ENCODE data around the gene MTUS2. TPM values are rescaled to one million over a fixed set of nuclear protein-coding genes. Genes with fewer than 3 reads are reported as not detected.

MTUS2 gene
- total RNA-seq, 4 donors from 2014 or later, result 0.16 to 0.75 (median 0.24) TPM

GRCh38 chr13:29396446-29396845, 576.3 kb downstream of the MTUS2 start:
- 73 to 85% methylated on average over 2 of the region's 2 CpGs for WGBS, 2 donors (ENCODE audit: low coverage in 1 of 2)
- Histone ChIP-seq H3K27me3 (peaks cover 3% of the 10 kb centered on the region), H3K27ac (no peak overlapping the region), H3K4me1 (no peaks in the 10 kb centered on the region), H3K9me3 (no peaks in the 10 kb centered on the region), H3K4me3 (no peak overlapping the region), H3K36me3 (no peaks in the 10 kb centered on the region)
- intact Hi-C loops (cut with DNase I; ENCODE audit: low total_unique reads) (no loop called here), in situ Hi-C loops (cut with MboI; ENCODE audit: low pct_ligation_motif_present in 1 of 4, low pct_unique_long_range_greater_than_20kb in 1 of 4, low sequenced_read_pairs in 3 of 4) (no loop called here)
- DNase-seq, result no peak
- TF ChIP-seq CTCF (IDR thresholded peaks at IDR 0.05), result no peak
- TF ChIP-seq POLR2A (IDR thresholded peaks at IDR 0.05), result no peak
- no peak for TF ChIP-seq POLR2AphosphoS5 (IDR thresholded peaks at IDR 0.05)
- no peak for TF ChIP-seq EP300 (IDR thresholded peaks at IDR 0.05; ENCODE audit: low read depth)

GRCh38 chr13:29397265-29397664, 577.1 kb downstream of the MTUS2 start:
- in situ Hi-C loops (cut with MboI; ENCODE audit: low pct_ligation_motif_present in 1 of 4, low pct_unique_long_range_greater_than_20kb in 1 of 4, low sequenced_read_pairs in 3 of 4), result no loop called here
- DNase-seq, result no peak
- Histone ChIP-seq H3K27ac (no peak overlapping the region), H3K4me3 (no peak overlapping the region), H3K36me3 (no peaks in the 10 kb centered on the region), H3K9me3 (no peaks in the 10 kb centered on the region), H3K27me3 (peaks cover 3% of the 10 kb centered on the region), H3K4me1 (peaks cover 0 to 4% (median 0%) of the 10 kb centered on the region in 4 donors)
- 82 to 100% methylated on average over 1 to 3 of the region's 3 CpGs for WGBS, 2 donors (ENCODE audit: low coverage in 1 of 2)
- intact Hi-C loops (cut with DNase I; ENCODE audit: low total_unique reads), result no loop called here
- TF ChIP-seq POLR2AphosphoS5 (IDR thresholded peaks at IDR 0.05) (no peak), EP300 (IDR thresholded peaks at IDR 0.05; ENCODE audit: low read depth) (no peak), CTCF (IDR thresholded peaks at IDR 0.05) (no peak), POLR2A (IDR thresholded peaks at IDR 0.05) (no peak)

GRCh38 chr13:29402166-29402636, 582.1 kb downstream of the MTUS2 start:
- no peaks in the 10 kb centered on the region for H3K9me3 ChIP-seq
- no peak for DNase-seq
- H3K36me3 ChIP-seq, result no peaks in the 10 kb centered on the region
- no peaks in the 10 kb centered on the region for H3K27me3 ChIP-seq
- peaks cover 0 to 6% (median 0%) of the 10 kb centered on the region in 4 donors for H3K4me1 ChIP-seq
- H3K27ac ChIP-seq, result no peak overlapping the region
- in situ Hi-C loops (cut with MboI; ENCODE audit: low pct_ligation_motif_present in 1 of 4, low pct_unique_long_range_greater_than_20kb in 1 of 4, low sequenced_read_pairs in 3 of 4), result no loop called here
- intact Hi-C loops (cut with DNase I; ENCODE audit: low total_unique reads), result no loop called here
- no peak for TF ChIP-seq POLR2A (IDR thresholded peaks at IDR 0.05)
- TF ChIP-seq POLR2AphosphoS5 (IDR thresholded peaks at IDR 0.05), result no peak
- TF ChIP-seq CTCF (IDR thresholded peaks at IDR 0.05), result no peak
- TF ChIP-seq EP300 (IDR thresholded peaks at IDR 0.05; ENCODE audit: low read depth), result no peak
- H3K4me3 ChIP-seq, result no peak overlapping the region
- 23 to 31% methylated on average over 3 to 5 of the region's 5 CpGs for WGBS, 2 donors (ENCODE audit: low coverage in 1 of 2)

- intact Hi-C loops (cut with DNase I; ENCODE audit: low total_unique reads), result no loop called here
- H3K27ac ChIP-seq, result no peak overlapping the region
- no peak for DNase-seq
- no peaks in the 10 kb centered on the region for H3K27me3 ChIP-seq
- H3K4me3 ChIP-seq, result no peak overlapping the region
- H3K36me3 ChIP-seq, result no peaks in the 10 kb centered on the region
- TF ChIP-seq POLR2A (IDR thresholded peaks at IDR 0.05), result no peak
- no peak for TF ChIP-seq POLR2AphosphoS5 (IDR thresholded peaks at IDR 0.05)
- TF ChIP-seq EP300 (IDR thresholded peaks at IDR 0.05; ENCODE audit: low read depth), result no peak
- no peak for TF ChIP-seq CTCF (IDR thresholded peaks at IDR 0.05)
- WGBS, 2 donors (ENCODE audit: low coverage in 1 of 2), result 81 to 83% methylated on average over 8 of the region's 8 CpGs
- no peaks in the 10 kb centered on the region for H3K9me3 ChIP-seq
- H3K4me1 ChIP-seq, result peaks cover 0 to 6% (median 0%) of the 10 kb centered on the region in 4 donors
- in situ Hi-C loops (cut with MboI; ENCODE audit: low pct_ligation_motif_present in 1 of 4, low pct_unique_long_range_greater_than_20kb in 1 of 4, low sequenced_read_pairs in 3 of 4), result no loop called here
These were observed 585.3 kb downstream of the MTUS2 start for GRCh38 chr13:29405401-29405800.
